H1 (cell line): Measurements from ENCODE around the gene PRPF40B. TPM values are rescaled to one million over a fixed set of nuclear protein-coding genes. Genes with fewer than 3 reads are reported as not detected.

Experiments used
- CTCF ChIA-PET: fragments of 300-600 bp; sonication (Branson Sonifier 250); formaldehyde crosslinking; loops from one replicate; lab custom pipeline; 2021; ENCODE audit not compliant: partially characterized antibody; lab: Charles Lee
- POLR2A ChIA-PET: fragments of 300-600 bp; sonication (Branson Sonifier 250); formaldehyde crosslinking; loops from one replicate; lab custom pipeline; 2021; ENCODE audit warnings: inconsistent platforms; ENCODE audit not compliant: partially characterized antibody; lab: Charles Lee
- DNase-seq, 2 experiments: peaks; one replicate each; pipeline versions ENCODE4 v3.0.0 to v3.0.0-alpha.2; 2010 to 2022; ENCODE audit warnings: low spot score in 2 of 2, low read depth in 1 of 2, mixed read lengths in 1 of 2
- FAIRE-seq: peaks from 2 replicates; lab custom pipeline; 2011; peaks lifted over from hg19 to GRCh38; lab: Jason Lieb, UNC
- H2AFZ ChIP-seq: 2 replicates; pipeline ENCODE4 v1.8.1; 2012; ENCODE audit warnings: low read length, inconsistent platforms
- H2AK5ac ChIP-seq: 2 replicates; pipeline ENCODE4 v1.6.1; 2013; ENCODE audit warnings: low read depth, low read length
- H2BK120ac ChIP-seq: replicated peaks from 2 replicates; pipeline ENCODE3; 2013; ENCODE audit warnings: low read depth, low read length, inconsistent platforms
- H2BK12ac ChIP-seq: 2 replicates; pipeline ENCODE4 v1.6.1; 2013; ENCODE audit warnings: low read depth, low read length
- H2BK15ac ChIP-seq: 2 replicates; pipeline ENCODE4 v1.6.1; 2013; ENCODE audit warnings: low read length
- H2BK20ac ChIP-seq: 2 replicates; pipeline ENCODE4 v1.6.1; 2013; ENCODE audit warnings: low read length
- H2BK5ac ChIP-seq: 2 replicates; pipeline ENCODE4 v1.6.1; 2013; ENCODE audit warnings: low read depth, low read length
- H3K14ac ChIP-seq: 2 replicates; pipeline ENCODE4 v1.6.1; 2013; ENCODE audit warnings: inconsistent platforms; ENCODE audit not compliant: insufficient read length
- H3K18ac ChIP-seq: 2 replicates; pipeline ENCODE4 v1.6.1; 2013; ENCODE audit warnings: low read length; ENCODE audit errors: extremely low read depth
- H3K23ac ChIP-seq: 2 replicates; pipeline ENCODE4 v1.6.1; 2013; ENCODE audit warnings: inconsistent platforms; ENCODE audit not compliant: insufficient read length
- H3K23me2 ChIP-seq: 2 replicates; pipeline ENCODE4 v1.6.1; 2013; ENCODE audit warnings: low read depth, low read length
- H3K27ac ChIP-seq: 2 replicates; pipeline ENCODE4 v1.6.1; 2011; ENCODE audit warnings: low read depth, low read length, inconsistent platforms
- H3K27me3 ChIP-seq, 4 experiments: replicated peaks in 1 of 4; 1 replicate in 1 of 4; 2 replicates in 3 of 4; pipeline versions ENCODE4 v1.6.1 to v1.8.1; 2011 to 2013; ENCODE audit warnings: low read length in 3 of 4, mild to moderate bottlenecking in 3 of 4, inconsistent platforms in 2 of 4, mixed read lengths in 2 of 4, moderate library complexity in 1 of 4; ENCODE audit not compliant: control insufficient read depth in 3 of 4, insufficient read depth in 3 of 4; ENCODE audit errors: extremely low read depth in 1 of 4
- H3K36me3 ChIP-seq, 4 experiments: 2 replicates each; pipeline versions ENCODE4 v1.6.1 to v1.8.1; 2011 to 2013; ENCODE audit warnings: mild to moderate bottlenecking in 4 of 4, low read length in 3 of 4, moderate library complexity in 2 of 4, control low read depth in 1 of 4, inconsistent platforms in 1 of 4; ENCODE audit not compliant: insufficient read depth in 4 of 4, control insufficient read depth in 2 of 4
- H3K4ac ChIP-seq: replicated peaks from 2 replicates; pipeline ENCODE3; 2013; ENCODE audit warnings: low read length, low read depth, mixed read lengths, inconsistent platforms; ENCODE audit not compliant: insufficient read length
- H3K4me1 ChIP-seq, 4 experiments: replicated peaks in 1 of 4; 1 replicate in 1 of 4; 2 replicates in 3 of 4; pipeline versions ENCODE4 v1.6.1 to v1.8.1; 2011 to 2013; ENCODE audit warnings: low read length in 3 of 4, inconsistent platforms in 2 of 4, mixed read lengths in 1 of 4; ENCODE audit not compliant: insufficient read depth in 4 of 4, control insufficient read depth in 3 of 4
- H3K4me2 ChIP-seq, 2 experiments: 2 replicates each; pipeline versions ENCODE4 v1.6.1 to v1.8.1; 2011 to 2013; ENCODE audit warnings: low read depth in 2 of 2, low read length in 2 of 2, control low read depth in 1 of 2, inconsistent platforms in 1 of 2, mild to moderate bottlenecking in 1 of 2; ENCODE audit not compliant: insufficient read depth in 1 of 2
- H3K4me3 ChIP-seq, 4 experiments: fragments of 200-600, 300-600 bp in 1 of 4; sonication (generic), shearing (Covaris generic), sonication (Bioruptor Twin) in 1 of 4; 2 replicates each; pipeline versions ENCODE4 v1.5.1 to v1.8.1; 2011 to 2016; ENCODE audit warnings: low read length in 4 of 4, low read depth in 3 of 4, control low read depth in 2 of 4, inconsistent platforms in 2 of 4, mild to moderate bottlenecking in 2 of 4, mixed read lengths in 1 of 4, moderate library complexity in 1 of 4; ENCODE audit not compliant: insufficient read depth in 2 of 4; ENCODE audit errors: extremely low read depth in 1 of 4
- H3K56ac ChIP-seq: replicated peaks from 2 replicates; pipeline ENCODE3; 2013; ENCODE audit warnings: low read depth, mild to moderate bottlenecking, mixed read lengths, low read length, inconsistent platforms; ENCODE audit not compliant: insufficient read length
- H3K79me1 ChIP-seq: 2 replicates; pipeline ENCODE4 v1.6.1; 2013; ENCODE audit warnings: low read depth, low read length, control low read depth
- H3K79me2 ChIP-seq, 2 experiments: 2 replicates each; pipeline versions ENCODE4 v1.6.1 to v1.8.1; 2012 to 2013; ENCODE audit warnings: low read length in 2 of 2, mild to moderate bottlenecking in 2 of 2, inconsistent platforms in 1 of 2; ENCODE audit not compliant: insufficient read depth in 2 of 2, control insufficient read depth in 1 of 2
- H3K9ac ChIP-seq, 4 experiments: replicated peaks in 1 of 4; 1 replicate in 1 of 4; 2 replicates in 3 of 4; pipeline versions ENCODE4 v1.6.1 to v1.8.1; 2011 to 2013; ENCODE audit warnings: low read depth in 3 of 4, low read length in 3 of 4, control low read depth in 2 of 4, mild to moderate bottlenecking in 2 of 4, moderate library complexity in 2 of 4, inconsistent platforms in 1 of 4; ENCODE audit errors: extremely low read depth in 1 of 4
- H3K9me3 ChIP-seq, 2 experiments: 2 replicates each; pipeline versions ENCODE4 v1.6.1 to v1.8.1; 2012 to 2013; ENCODE audit warnings: mild to moderate bottlenecking in 2 of 2, moderate library complexity in 2 of 2, control low read depth in 1 of 2, inconsistent platforms in 1 of 2, low read depth in 1 of 2, low read length in 1 of 2, mixed read lengths in 1 of 2; ENCODE audit not compliant: insufficient read depth in 2 of 2
- H4K20me1 ChIP-seq, 2 experiments: replicated peaks in 1 of 2; 2 replicates each; pipeline versions ENCODE3 to v1.8.1; 2011 to 2013; ENCODE audit warnings: inconsistent platforms in 2 of 2, low read length in 2 of 2, mild to moderate bottlenecking in 1 of 2; ENCODE audit not compliant: insufficient read depth in 2 of 2, control insufficient read depth in 1 of 2
- H4K5ac ChIP-seq: 2 replicates; pipeline ENCODE4 v1.6.1; 2013; ENCODE audit warnings: low read length, low read depth, mixed read lengths, inconsistent platforms; ENCODE audit not compliant: insufficient read length
- H4K8ac ChIP-seq: 2 replicates; pipeline ENCODE4 v1.8.0; 2013; ENCODE audit warnings: mild to moderate bottlenecking, moderate library complexity, low read length, inconsistent platforms; ENCODE audit not compliant: insufficient read depth; ENCODE audit errors: extremely low read depth
- H4K91ac ChIP-seq: replicated peaks from 2 replicates; pipeline ENCODE3; 2013; ENCODE audit warnings: low read length, mixed read lengths, inconsistent platforms; ENCODE audit not compliant: insufficient read length
- BACH1 ChIP-seq: IDR thresholded peaks from 2 replicates; pipeline ENCODE4 v1.6.1; 2012; ENCODE audit warnings: low read length, improper control_type of control experiment
- CBX8 ChIP-seq: fragments of 300-800, 300-1000 bp; sonication (generic); IDR thresholded peaks from 2 replicates; pipeline ENCODE4 v1.7.1; 2016; ENCODE audit warnings: low read depth, low read length, borderline replicate concordance
- CEBPB ChIP-seq: IDR thresholded peaks from 2 replicates; pipeline ENCODE4 v1.6.1; 2012; ENCODE audit warnings: low read depth, low read length
- FOSL1 ChIP-seq: IDR thresholded peaks from 2 replicates; pipeline ENCODE4 v1.6.1; 2011; ENCODE audit warnings: mild to moderate bottlenecking, low read depth, low read length, moderate library complexity; ENCODE audit not compliant: insufficient read depth
- KDM1A ChIP-seq: fragments of 200-600, 300-600 bp; sonication (generic); IDR thresholded peaks from 2 replicates; pipeline ENCODE4 v1.7.1; 2016; ENCODE audit warnings: mild to moderate bottlenecking, low read length, borderline replicate concordance
- PHF8 ChIP-seq: fragments of 200-600 bp; sonication (generic); conservative IDR thresholded peaks from 2 replicates; pipeline ENCODE4 v1.7.1; 2012; ENCODE audit warnings: low read depth, mild to moderate bottlenecking, inconsistent platforms, low read length, moderate library complexity
- POLR2AphosphoS5 ChIP-seq: IDR thresholded peaks from 2 replicates; pipeline ENCODE4 v1.6.1; 2011; ENCODE audit warnings: low read depth, low read length
- RXRA ChIP-seq: IDR thresholded peaks from 2 replicates; pipeline ENCODE4 v1.6.1; 2011; ENCODE audit warnings: low read depth, mild to moderate bottlenecking, low read length, moderate library complexity; ENCODE audit not compliant: insufficient read depth
- SIN3A ChIP-seq, 2 experiments: IDR thresholded peaks in 1 of 2; conservative IDR thresholded peaks in 1 of 2; 2 replicates each; pipeline ENCODE4 v1.6.1; 2011 to 2012; ENCODE audit warnings: low read length in 2 of 2, improper control_type of control experiment in 1 of 2, low read depth in 1 of 2, mild to moderate bottlenecking in 1 of 2
- SP1 ChIP-seq: IDR thresholded peaks from 2 replicates; pipeline ENCODE4 v1.6.1; 2011; ENCODE audit warnings: low read depth, low read length
- SP2 ChIP-seq: IDR thresholded peaks from 2 replicates; pipeline ENCODE4 v1.6.1; 2012; ENCODE audit warnings: mild to moderate bottlenecking, low read length, inconsistent platforms
- SUZ12 ChIP-seq: fragments of 200-600 bp; sonication (generic); IDR thresholded peaks from 2 replicates; pipeline ENCODE4 v1.6.1; 2012; ENCODE audit warnings: mild to moderate bottlenecking, inconsistent platforms, low read length, moderate library complexity, mixed read lengths
- WGBS, 2 experiments: shearing (Covaris generic) in 1 of 2; methylation state at CpG; one replicate each; pipeline versions ENCODE4 v1.1.6 to v1.1.7; 2013 to 2015; ENCODE audit warnings: low lambda C conversion rate in 2 of 2, mixed read lengths in 2 of 2, inconsistent platforms in 1 of 2, low coverage in 1 of 2, missing lambda C conversion rate in 1 of 2; ENCODE audit not compliant: insufficient replicate concordance in 2 of 2, insufficient coverage in 1 of 2, insufficient read length in 1 of 2; ENCODE audit errors: extremely low coverage in 1 of 2, missing lambda C conversion rate in 1 of 2; 5-methylcytosine and 5-hydroxymethylcytosine counted together
- polyA plus RNA-seq, 7 experiments: library from polyadenylated mRNA; depleted of rRNA in 3 of 7; stranded (reverse) in 5 of 7; unstranded in 2 of 7; fragments of >200 nt in 5 of 7; fragments of 200-250 nt in 2 of 7; gene quantifications; 1 replicate in 5 of 7; 2 replicates in 1 of 7; 4 replicates in 1 of 7; pipeline versions ENCODE4 v1.2.1 to v1.2.3, GENCODE V29; 2011 to 2013; ENCODE audit warnings: missing spikeins in 2 of 7, mixed read lengths in 2 of 7
- total RNA-seq: library from RNA; stranded (reverse); fragmentation: NEBNext Ultra II Directional; extraction: Animal tissue kit (Norgen Biotek cat#: 25700); gene quantifications from 2 replicates; pipeline ENCODE4 v1.2.1, GENCODE V29; 2021

Gene PRPF40B
- total and polyA plus RNA-seq, 2 of the 8 experiments (the other 6 are each of a cell fraction or from before 2014, with no cell fraction given): 14.4 to 24.4 TPM

- no peak overlapping the region for H2BK15ac ChIP-seq
- H3K4ac ChIP-seq: no peak overlapping the region
- no peaks in the 10 kb centered on the region; a peak in 1 of 4 replicates for H3K79me2 ChIP-seq
- TF ChIP-seq CBX8 (no peak), CEBPB (no peak), BACH1 (no peak), RXRA (no peak), PHF8 (no peak), KDM1A (no peak), SP1 (no peak), SUZ12 (no peak), FOSL1 (no peak), POLR2AphosphoS5 (no peak), SP2 (no peak), SIN3A (conservative IDR thresholded peaks at IDR 0.05 in 1 of 2, IDR thresholded peaks at IDR 0.05 in 1 of 2; ENCODE audit: low read depth in 1 of 2, low read length in 2 of 2) (no peak)
- no peaks in the 10 kb centered on the region for H3K27me3 ChIP-seq
- no peak overlapping the region for H2AK5ac ChIP-seq
- no peak overlapping the region for H3K4me2 ChIP-seq
- DNase-seq: no peak
- no peak overlapping the region for H3K27ac ChIP-seq
- H3K9me3 ChIP-seq: no peaks in the 10 kb centered on the region
- H3K18ac ChIP-seq: no peak overlapping the region
- no peak overlapping the region for H4K91ac ChIP-seq
- CTCF ChIA-PET: interaction anchor here (1.3 to 10.8 kb wide), 9 partner anchors 8 to 245 kb away, joined by 3 to 171 read pairs (median 8); partner anchors contain the start of gene DNAJC22
- H3K79me1 ChIP-seq: no peaks in the 10 kb centered on the region; the same call in 1 of the 2 replicates
- no peak overlapping the region for H3K14ac ChIP-seq
- FAIRE-seq: no peak
- peaks cover 0 to 6% (median 4%) of the 10 kb centered on the region in 4 experiments; a peak in 4 of 7 replicates for H3K4me1 ChIP-seq
- no peak overlapping the region for H2BK20ac ChIP-seq
- no peak overlapping the region; the same call in 1 of the 2 replicates for H4K8ac ChIP-seq
- POLR2A ChIA-PET: interaction anchor here (0.8 to 1.8 kb wide), 6 partner anchors 10 to 59 kb away, joined by 3 to 7 read pairs (median 4); partner anchors contain the start of gene MCRS1
- no peak overlapping the region for H3K56ac ChIP-seq
- H3K9ac ChIP-seq: no peak overlapping the region; a peak in 1 of 7 replicates
- no peak overlapping the region for H2BK120ac ChIP-seq
- H4K20me1 ChIP-seq: peaks cover 2 to 14% of the 10 kb centered on the region in 2 experiments
- no peak overlapping the region for H3K23ac ChIP-seq
- 89% methylated on average over 9 of the region's 9 CpGs; no CpG with 5 or more reads in 1 of the 2 experiments for WGBS, 2 experiments
- H3K4me3 ChIP-seq: no peak overlapping the region
- no peak overlapping the region for H2BK12ac ChIP-seq
- H3K23me2 ChIP-seq: no peaks in the 10 kb centered on the region
- no peak overlapping the region for H2AFZ ChIP-seq
- no peak overlapping the region for H4K5ac ChIP-seq
- peaks cover 0 to 8% (median 1%) of the 10 kb centered on the region in 4 experiments; a peak in 2 of 8 replicates for H3K36me3 ChIP-seq
- H2BK5ac ChIP-seq: no peak overlapping the region; the same call in 1 of the 2 replicates
These were observed 45.6 kb upstream of the PRPF40B start for GRCh38 chr12:49577589-49578315.
